Muscle of leg (tissue), 11 donors: ENCODE results near the gene CACNA1C. TPM values are rescaled to one million over a fixed set of nuclear protein-coding genes. Genes with fewer than 3 reads are reported as not detected.

Source experiments
- DNase-seq: peaks from one replicate; pipeline ENCODE4 v3.0.0; 2013
- H3K27ac ChIP-seq: one replicate; pipeline ENCODE4 v1.5.1; 2013; ENCODE audit warnings: mild to moderate bottlenecking, low read length, control low read depth
- H3K27me3 ChIP-seq: one replicate; pipeline ENCODE4 v1.6.1; 2013; ENCODE audit warnings: low read length; ENCODE audit not compliant: control insufficient read depth, insufficient read depth
- H3K36me3 ChIP-seq: one replicate; pipeline ENCODE4 v1.6.1; 2013; ENCODE audit warnings: low read length; ENCODE audit not compliant: control insufficient read depth, insufficient read depth
- H3K4me1 ChIP-seq: one replicate; pipeline ENCODE4 v1.6.1; 2013; ENCODE audit warnings: low read length; ENCODE audit not compliant: control insufficient read depth, insufficient read depth
- H3K4me3 ChIP-seq: one replicate; pipeline ENCODE4 v1.5.1; 2013; ENCODE audit warnings: low read length, control low read depth
- H3K9me3 ChIP-seq: replicated peaks from 2 replicates; pipeline ENCODE4 v1.6.1; 2013; ENCODE audit warnings: low read depth, low read length; ENCODE audit not compliant: control insufficient read depth
- WGBS: methylation state at CpG from one replicate; pipeline ENCODE4 v1.1.5; 2013; ENCODE audit warnings: missing lambda C conversion rate; ENCODE audit not compliant: insufficient coverage; 5-methylcytosine and 5-hydroxymethylcytosine counted together
- polyA plus RNA-seq, 8 donors: library from polyadenylated mRNA; unstranded; fragments of 120-200 nt; gene quantifications; one replicate each; pipeline versions ENCODE4 v1.2.1 to v1.2.3, GENCODE V29; 2013; ENCODE audit warnings: inconsistent platforms in 1 of 8, low replicate concordance in 1 of 8; ENCODE audit not compliant: insufficient read length in 8 of 8, insufficient read depth in 1 of 8
- total RNA-seq: library from RNA; stranded (reverse); fragments of 120-200 nt; gene quantifications from one replicate; pipeline ENCODE4 v1.2.4, GENCODE V29; 2013

CACNA1C gene
- total and polyA plus RNA-seq, 9 donors: 1.9 to 4.3 (median 3.6) TPM

DNA sequence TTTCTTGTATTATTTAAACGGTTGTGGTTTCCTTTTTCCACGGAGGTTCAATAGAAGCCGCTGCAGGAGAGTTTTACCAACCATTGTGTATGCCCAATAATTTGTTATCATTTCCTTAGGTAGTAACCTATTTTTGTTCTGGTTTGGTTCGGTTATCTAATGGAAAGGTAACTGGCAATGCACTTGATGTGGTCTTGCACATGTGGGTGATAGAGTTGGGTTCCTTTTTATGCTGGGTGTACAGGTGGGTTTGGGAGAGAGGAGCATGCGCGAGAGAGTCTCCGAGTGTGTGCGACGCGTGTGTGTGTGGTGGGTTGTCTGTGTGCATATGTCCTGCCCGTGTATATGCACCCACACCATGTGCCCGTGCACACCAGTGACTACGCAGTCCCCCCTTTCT, 639.3 kb downstream of the CACNA1C start:
- peaks cover 34% of the 10 kb centered on the region for H3K27me3 ChIP-seq
- H3K36me3 ChIP-seq: no peaks in the 10 kb centered on the region
- H3K27ac ChIP-seq: no peak overlapping the region
- whole genome bisulfite sequencing: 88% methylated on average over 7 of the region's 13 CpGs
- peaks cover 8% of the 10 kb centered on the region for H3K4me1 ChIP-seq
- H3K4me3 ChIP-seq: peak overlapping the region; percentile 25
- DNase-seq: no peak
- H3K9me3 ChIP-seq: no peaks in the 10 kb centered on the region

DNA sequence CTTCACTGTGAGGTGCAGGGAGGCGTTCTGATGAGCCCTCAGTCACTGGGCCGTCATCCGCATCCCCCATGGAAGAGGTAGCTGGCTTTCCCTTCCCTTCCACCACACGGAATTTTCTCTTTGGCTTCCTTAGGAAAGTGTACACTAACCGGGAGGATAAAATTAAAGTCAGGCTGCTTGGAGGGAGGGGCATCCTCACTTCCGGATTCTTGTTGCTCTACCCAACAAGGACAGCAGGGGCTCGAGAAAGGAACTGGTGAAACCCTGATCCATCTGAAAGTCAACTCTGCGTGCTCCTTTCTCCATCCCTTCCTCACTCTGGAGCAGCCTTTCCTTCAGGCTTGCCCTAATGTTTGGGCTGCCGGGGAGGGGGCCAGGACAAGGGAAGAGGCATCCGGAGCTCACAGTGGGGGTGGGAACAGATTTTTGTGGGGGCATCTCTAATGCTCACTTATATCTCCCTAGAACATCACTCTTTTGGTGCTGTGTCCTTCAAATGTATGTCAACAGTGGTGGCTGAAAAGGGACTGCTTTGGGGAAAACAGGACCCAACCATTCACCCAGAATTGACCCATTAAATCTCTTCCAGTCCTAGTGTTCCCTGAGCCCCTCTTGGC, 640.6 kb downstream of the CACNA1C start:
- H3K27me3 ChIP-seq: peaks cover 34% of the 10 kb centered on the region
- H3K27ac ChIP-seq: no peak overlapping the region
- DNase-seq: no peak
- no peaks in the 10 kb centered on the region for H3K9me3 ChIP-seq
- H3K4me1 ChIP-seq: peaks cover 8% of the 10 kb centered on the region
- no peaks in the 10 kb centered on the region for H3K36me3 ChIP-seq
- 50% methylated on average over 1 of the region's 10 CpGs for WGBS
- H3K4me3 ChIP-seq: no peak overlapping the region

GRCh38 chr12:2693980-2694610, 641.3 kb downstream of the CACNA1C start:
- no peak overlapping the region for H3K4me3 ChIP-seq
- no peak for DNase-seq
- H3K4me1 ChIP-seq: peaks cover 8% of the 10 kb centered on the region
- H3K27me3 ChIP-seq: peaks cover 34% of the 10 kb centered on the region
- no peak overlapping the region for H3K27ac ChIP-seq
- WGBS: 93% methylated on average over 3 of the region's 3 CpGs
- H3K36me3 ChIP-seq: no peaks in the 10 kb centered on the region
- H3K9me3 ChIP-seq: no peaks in the 10 kb centered on the region

GRCh38 chr12:2696136-2696535, 643.3 kb downstream of the CACNA1C start:
- DNase-seq: no peak
- no CpG with 5 or more reads among the region's 2 CpGs for WGBS

GRCh38 chr12:2697057-2697800, 644.4 kb downstream of the CACNA1C start:
- H3K4me3 ChIP-seq: no peak overlapping the region
- no peaks in the 10 kb centered on the region for H3K36me3 ChIP-seq
- DNase-seq: no peak
- no peak overlapping the region for H3K27ac ChIP-seq
- WGBS: 70% methylated on average over 2 of the region's 10 CpGs
- no peaks in the 10 kb centered on the region for H3K4me1 ChIP-seq
- no peaks in the 10 kb centered on the region for H3K9me3 ChIP-seq
- peaks cover 12% of the 10 kb centered on the region for H3K27me3 ChIP-seq

More at GRCh38 chr12:2696136-2696535, 643.3 kb downstream of the CACNA1C start:
- no peak overlapping the region for H3K27ac ChIP-seq
- no peaks in the 10 kb centered on the region for H3K9me3 ChIP-seq
- no peaks in the 10 kb centered on the region for H3K36me3 ChIP-seq
- peaks cover 2% of the 10 kb centered on the region for H3K4me1 ChIP-seq
- no peak overlapping the region for H3K4me3 ChIP-seq
- peaks cover 22% of the 10 kb centered on the region for H3K27me3 ChIP-seq

GRCh38 chr12:2698566-2698965, 645.8 kb downstream of the CACNA1C start:
- DNase-seq: no peak
- H3K27ac ChIP-seq: no peak overlapping the region
- no CpG with 5 or more reads among the region's 1 CpG for WGBS
- H3K4me3 ChIP-seq: no peak overlapping the region
- H3K9me3 ChIP-seq: no peaks in the 10 kb centered on the region
- no peaks in the 10 kb centered on the region for H3K36me3 ChIP-seq
- H3K27me3 ChIP-seq: peaks cover 5% of the 10 kb centered on the region
- H3K4me1 ChIP-seq: no peaks in the 10 kb centered on the region

DNA sequence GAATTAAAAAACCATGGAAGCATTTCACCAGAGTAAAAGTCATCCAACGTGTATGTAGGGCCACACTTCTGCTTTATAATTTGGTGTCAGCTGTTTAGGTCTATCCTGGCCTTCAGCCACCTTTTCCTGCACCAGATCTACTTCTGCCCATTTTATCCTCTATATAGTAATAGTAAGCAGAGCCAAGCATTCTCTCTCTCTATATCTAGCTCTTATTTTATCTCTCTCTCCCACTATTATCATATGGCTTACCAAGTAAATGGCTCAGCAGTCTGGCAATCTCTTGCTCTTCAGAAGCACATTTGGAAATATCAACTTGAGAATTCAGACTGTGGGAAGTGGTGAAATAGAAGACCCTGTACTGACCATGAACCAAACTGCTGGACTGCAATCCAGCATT, 657.9 kb downstream of the CACNA1C start:
- 20% methylated on average over 1 of the region's 1 CpG for WGBS

DNA sequence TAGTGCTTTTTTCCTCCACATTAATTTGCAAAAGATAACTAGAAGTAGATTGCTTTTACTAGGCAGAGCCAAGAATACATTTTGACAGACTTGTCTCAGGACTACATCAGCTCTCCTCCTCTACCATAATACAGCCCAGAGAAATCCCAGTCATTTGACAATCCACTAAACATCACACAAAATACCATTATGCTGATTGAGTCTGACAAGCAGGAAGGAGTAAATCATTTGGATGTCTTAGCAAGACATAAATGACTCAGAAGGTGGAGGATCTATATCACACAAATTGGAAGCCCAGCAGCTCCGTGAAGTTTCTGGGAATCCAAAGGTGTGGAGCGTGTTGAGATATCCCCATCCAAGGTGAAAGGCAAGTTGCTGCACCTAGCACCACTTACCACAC, 666.6 kb downstream of the CACNA1C start:
- H3K27me3 ChIP-seq: peaks cover 2% of the 10 kb centered on the region
- H3K27ac ChIP-seq: no peak overlapping the region
- no peak for DNase-seq
- no peak overlapping the region for H3K4me3 ChIP-seq
- H3K4me1 ChIP-seq: no peaks in the 10 kb centered on the region
- no peaks in the 10 kb centered on the region for H3K36me3 ChIP-seq
- WGBS: 58% methylated on average over 2 of the region's 2 CpGs
- no peaks in the 10 kb centered on the region for H3K9me3 ChIP-seq

More for the DNA sequence above, 657.9 kb downstream of the CACNA1C start:
- Histone ChIP-seq H3K27ac (no peak overlapping the region), H3K4me1 (no peaks in the 10 kb centered on the region), H3K4me3 (no peak overlapping the region), H3K9me3 (no peaks in the 10 kb centered on the region), H3K36me3 (no peaks in the 10 kb centered on the region), H3K27me3 (no peaks in the 10 kb centered on the region)
- no peak for DNase-seq

GRCh38 chr12:2722806-2723205, 670.0 kb downstream of the CACNA1C start:
- H3K4me3 ChIP-seq: no peak overlapping the region
- WGBS: 100% methylated on average over 1 of the region's 1 CpG
- peaks cover 6% of the 10 kb centered on the region for H3K27me3 ChIP-seq
- DNase-seq: no peak
- H3K4me1 ChIP-seq: no peaks in the 10 kb centered on the region
- H3K27ac ChIP-seq: no peak overlapping the region
- H3K9me3 ChIP-seq: no peaks in the 10 kb centered on the region
- H3K36me3 ChIP-seq: no peaks in the 10 kb centered on the region

- DNase-seq: no peak
- H3K27me3 ChIP-seq: peaks cover 8% of the 10 kb centered on the region
- H3K4me3 ChIP-seq: no peak overlapping the region
- no peak overlapping the region for H3K27ac ChIP-seq
- no peaks in the 10 kb centered on the region for H3K36me3 ChIP-seq
- peaks cover 4% of the 10 kb centered on the region for H3K4me1 ChIP-seq
- no peaks in the 10 kb centered on the region for H3K9me3 ChIP-seq
- 38% methylated on average over 6 of the region's 6 CpGs for WGBS
Observed at GRCh38 chr12:2732290-2732689, 679.5 kb downstream of the CACNA1C start.
